Naive thymus-derived CD4-positive, alpha-beta T cell (primary cell): ENCODE results near the gene QSOX2. TPM values are rescaled to one million over a fixed set of nuclear protein-coding genes. Genes with fewer than 3 reads are reported as not detected.

Experiments
- ATAC-seq: fragments of 150-1000 bp; cut with Tn5 transposase; 2 replicates; pipeline ENCODE4 v1.10.0; 2021; ENCODE audit warnings: mild to moderate bottlenecking, moderate library complexity
- CTCF ChIA-PET: fragments of 350-600 bp; sonication (Branson Sonifier 250); formaldehyde crosslinking; loops from one replicate; lab custom pipeline; 2021; ENCODE audit warnings: antibody characterized with exemption; lab: Charles Lee
- POLR2A ChIA-PET: fragments of 350-600 bp; sonication (Branson Sonifier 250); formaldehyde crosslinking; loops from one replicate; lab custom pipeline; 2021; ENCODE audit warnings: antibody characterized with exemption, inconsistent platforms; lab: Charles Lee
- DNase-seq, 9 donors: peaks; one replicate each; pipeline versions ENCODE4 v3.0.0 to v3.0.0-alpha.2; 2020 to 2022; ENCODE audit warnings: mixed read lengths in 1 of 9
- H3K27ac ChIP-seq: one replicate; pipeline ENCODE4 v1.7.0; 2013; ENCODE audit warnings: mild to moderate bottlenecking, low read depth, low read length, moderate library complexity
- H3K27me3 ChIP-seq, 2 donors: one replicate each; pipeline ENCODE4 v1.7.0; 2013; ENCODE audit warnings: low read length in 2 of 2, mild to moderate bottlenecking in 2 of 2, moderate library complexity in 2 of 2; ENCODE audit not compliant: control insufficient read depth in 2 of 2, insufficient read depth in 2 of 2
- H3K36me3 ChIP-seq, 3 experiments: 1 replicate in 2 of 3; 2 replicates in 1 of 3; pipeline ENCODE4 v1.7.0; 2013; ENCODE audit warnings: low read length in 3 of 3, mild to moderate bottlenecking in 3 of 3, moderate library complexity in 1 of 3; ENCODE audit not compliant: insufficient read depth in 3 of 3, control insufficient read depth in 2 of 3
- H3K4me1 ChIP-seq, 2 donors: one replicate each; pipeline ENCODE4 v1.7.0; 2013; ENCODE audit warnings: low read length in 2 of 2, mild to moderate bottlenecking in 2 of 2, moderate library complexity in 1 of 2; ENCODE audit not compliant: control insufficient read depth in 2 of 2, insufficient read depth in 2 of 2
- H3K4me3 ChIP-seq: 2 replicates; pipeline ENCODE4 v1.7.0; 2013; ENCODE audit warnings: mild to moderate bottlenecking, low read length
- H3K9me3 ChIP-seq, 3 experiments: 1 replicate in 2 of 3; 2 replicates in 1 of 3; pipeline ENCODE4 v1.7.0; 2013; ENCODE audit warnings: low read length in 3 of 3; ENCODE audit not compliant: control insufficient read depth in 2 of 3
- H3K27ac Mint-ChIP-seq, 9 donors: one replicate each; pipeline ENCODE4 v1.8.0; 2020 to 2022; ENCODE audit warnings: mixed read lengths in 9 of 9, mild to moderate bottlenecking in 8 of 9, moderate library complexity in 5 of 9, inconsistent platforms in 2 of 9
- H3K27me3 Mint-ChIP-seq, 5 donors: one replicate each; pipeline ENCODE4 v1.8.0; 2021 to 2022; ENCODE audit warnings: mixed read lengths in 5 of 5, mild to moderate bottlenecking in 1 of 5
- H3K36me3 Mint-ChIP-seq, 5 donors: one replicate each; pipeline ENCODE4 v1.8.0; 2020 to 2022; ENCODE audit warnings: mixed read lengths in 5 of 5, mild to moderate bottlenecking in 3 of 5, inconsistent platforms in 1 of 5
- H3K4me1 Mint-ChIP-seq, 7 donors: one replicate each; pipeline ENCODE4 v1.8.0; 2020 to 2022; ENCODE audit warnings: mixed read lengths in 7 of 7, mild to moderate bottlenecking in 3 of 7, inconsistent platforms in 1 of 7
- H3K4me3 Mint-ChIP-seq, 10 donors: one replicate each; pipeline ENCODE4 v1.8.0; 2020 to 2022; ENCODE audit warnings: mild to moderate bottlenecking in 10 of 10, mixed read lengths in 10 of 10, moderate library complexity in 6 of 10, inconsistent platforms in 2 of 10
- H3K9me3 Mint-ChIP-seq, 11 donors: one replicate each; pipeline ENCODE4 v1.8.0; 2020 to 2022; ENCODE audit warnings: mixed read lengths in 11 of 11, mild to moderate bottlenecking in 4 of 11, inconsistent platforms in 1 of 11, moderate library complexity in 1 of 11
- intact Hi-C, 2 donors: fragments of 100-400 bp; cut with micrococcal nuclease; formaldehyde crosslinking; loops; one replicate each; pipeline ENCODE4 v1.15.1; 2023
- polyA plus RNA-seq, 2 donors: library from polyadenylated mRNA; unstranded; fragments of 300-500 nt; fragmentation: Illumina TruSeq; gene quantifications; one replicate each; pipeline ENCODE4 v1.2.3, GENCODE V29; 2021
- total RNA-seq, 6 experiments: library from RNA in 5 of 6; stranded (reverse) in 5 of 6; gene quantifications; 1 replicate in 5 of 6; 2 replicates in 1 of 6; pipeline ENCODE4 v1.2.3 and lab custom pipeline; 2021 to 2026

QSOX2 gene
- total and polyA plus RNA-seq, 7 experiments from 2014 or later: 0.26 to 15.9 (median 11.9) TPM

- Mint-ChIP-seq H3K4me3 (no peak overlapping the region), H3K36me3 (peaks cover 7 to 52% (median 29%) of the 10 kb centered on the region in 5 donors), H3K27me3 (peaks cover 0 to 5% (median 3%) of the 10 kb centered on the region in 5 donors), H3K4me1 (peaks cover 0 to 3% (median 0%) of the 10 kb centered on the region in 7 donors), H3K9me3 (peaks cover 0 to 4% (median 0%) of the 10 kb centered on the region in 11 donors), H3K27ac (no peak overlapping the region)
- DNase-seq (no peak), ATAC-seq (no peak)
- H3K4me3 ChIP-seq: no peak overlapping the region
- H3K4me1 ChIP-seq: no peaks in the 10 kb centered on the region
- POLR2A ChIA-PET: no interaction called here
- H3K27me3 ChIP-seq: no peaks in the 10 kb centered on the region
- H3K9me3 ChIP-seq: no peaks in the 10 kb centered on the region
- H3K27ac ChIP-seq: no peak overlapping the region
- CTCF ChIA-PET: no interaction called here
- H3K36me3 ChIP-seq: peaks cover 0 to 67% (median 4%) of the 10 kb centered on the region in 3 experiments
- intact Hi-C loops: no loop called here
Measured at GRCh38 chr9:136210276-136210675, 35.3 kb downstream of the QSOX2 start.

- H3K27ac Mint-ChIP-seq: no peak overlapping the region
- peaks cover 5 to 47% (median 24%) of the 10 kb centered on the region in 5 donors for H3K36me3 Mint-ChIP-seq
Measured at GRCh38 chr9:136209786-136210185, 35.8 kb downstream of the QSOX2 start.

GRCh38 chr9:136209232-136209631 lies 36.4 kb downstream of the QSOX2 start:
- ChIA-PET CTCF (interaction anchor here (0.6 kb wide), 1 partner anchor 69 kb away, joined by 3 read pairs; no protein-coding TSS in a partner anchor), POLR2A (no interaction called here)
- DNase-seq: no peak
- H3K27ac ChIP-seq: no peak overlapping the region
- H3K4me3 Mint-ChIP-seq: no peak overlapping the region
- peaks cover 0 to 57% (median 0%) of the 10 kb centered on the region in 3 experiments for H3K36me3 ChIP-seq
- ATAC-seq: no peak
- peaks cover 1 to 6% (median 4%) of the 10 kb centered on the region in 5 donors for H3K27me3 Mint-ChIP-seq
- peaks cover 0 to 4% (median 0%) of the 10 kb centered on the region in 11 donors for H3K9me3 Mint-ChIP-seq
- no peak overlapping the region for H3K4me3 ChIP-seq
- intact Hi-C loops: no loop called here
- no peaks in the 10 kb centered on the region for H3K27me3 ChIP-seq
- peaks cover 0 to 3% (median 0%) of the 10 kb centered on the region in 7 donors for H3K4me1 Mint-ChIP-seq
- no peaks in the 10 kb centered on the region for H3K4me1 ChIP-seq
- peaks cover 4 to 41% (median 20%) of the 10 kb centered on the region in 5 donors for H3K36me3 Mint-ChIP-seq
- no peaks in the 10 kb centered on the region for H3K9me3 ChIP-seq
- H3K27ac Mint-ChIP-seq: no peak overlapping the region

More at GRCh38 chr9:136209786-136210185, 35.8 kb downstream of the QSOX2 start:
- Histone ChIP-seq H3K36me3 (peaks cover 0 to 62% (median 2%) of the 10 kb centered on the region in 3 experiments), H3K27ac (no peak overlapping the region), H3K9me3 (no peaks in the 10 kb centered on the region), H3K4me1 (no peaks in the 10 kb centered on the region), H3K27me3 (no peaks in the 10 kb centered on the region), H3K4me3 (no peak overlapping the region)
- no peak for ATAC-seq
- ChIA-PET CTCF (interaction anchor here (0.6 kb wide), 1 partner anchor 70 kb away, joined by 3 read pairs; no protein-coding TSS in a partner anchor), POLR2A (no interaction called here)
- Mint-ChIP-seq H3K4me3 (no peak overlapping the region), H3K27me3 (peaks cover 0 to 5% (median 3%) of the 10 kb centered on the region in 5 donors), H3K9me3 (peaks cover 0 to 4% (median 0%) of the 10 kb centered on the region in 11 donors), H3K4me1 (peaks cover 0 to 3% (median 0%) of the 10 kb centered on the region in 7 donors)
- no peak for DNase-seq
- intact Hi-C loops: no loop called here

GRCh38 chr9:136208675-136209074 lies 36.9 kb downstream of the QSOX2 start:
- peaks cover 0 to 4% (median 0%) of the 10 kb centered on the region in 11 donors for H3K9me3 Mint-ChIP-seq
- H3K27me3 Mint-ChIP-seq: peaks cover 4 to 11% (median 10%) of the 10 kb centered on the region in 5 donors
- peaks cover 4 to 36% (median 17%) of the 10 kb centered on the region in 5 donors for H3K36me3 Mint-ChIP-seq
- H3K4me1 Mint-ChIP-seq: peaks cover 0 to 3% (median 0%) of the 10 kb centered on the region in 7 donors
- intact Hi-C loops: no loop called here
- no peak overlapping the region for H3K27ac Mint-ChIP-seq
- H3K27ac ChIP-seq: no peak overlapping the region
- no peaks in the 10 kb centered on the region for H3K9me3 ChIP-seq
- no peak for ATAC-seq
- peaks cover 0 to 51% (median 0%) of the 10 kb centered on the region in 3 experiments for H3K36me3 ChIP-seq
- CTCF ChIA-PET: no interaction called here
- POLR2A ChIA-PET: no interaction called here
- DNase-seq: no peak
- no peak overlapping the region for H3K4me3 Mint-ChIP-seq
- H3K27me3 ChIP-seq: no peaks in the 10 kb centered on the region
- no peak overlapping the region for H3K4me3 ChIP-seq
- H3K4me1 ChIP-seq: no peaks in the 10 kb centered on the region

GRCh38 chr9:136207616-136208015 lies 38.0 kb downstream of the QSOX2 start:
- H3K9me3 Mint-ChIP-seq: peaks cover 0 to 4% (median 0%) of the 10 kb centered on the region in 11 donors
- ATAC-seq (no peak), DNase-seq (no peak)
- ChIA-PET CTCF (no interaction called here), POLR2A (no interaction called here)
- peaks cover 4 to 25% (median 11%) of the 10 kb centered on the region in 5 donors for H3K36me3 Mint-ChIP-seq
- Histone ChIP-seq H3K27ac (no peak overlapping the region), H3K9me3 (no peaks in the 10 kb centered on the region), H3K4me3 (no peak overlapping the region), H3K27me3 (no peaks in the 10 kb centered on the region), H3K4me1 (no peaks in the 10 kb centered on the region), H3K36me3 (peaks cover 0 to 41% (median 0%) of the 10 kb centered on the region in 3 experiments)
- H3K4me3 Mint-ChIP-seq: no peak overlapping the region
- peaks cover 0 to 3% (median 0%) of the 10 kb centered on the region in 7 donors for H3K4me1 Mint-ChIP-seq
- no peak overlapping the region for H3K27ac Mint-ChIP-seq
- peaks cover 4 to 14% (median 13%) of the 10 kb centered on the region in 5 donors for H3K27me3 Mint-ChIP-seq
- intact Hi-C loops: no loop called here

- Histone ChIP-seq H3K36me3 (peaks cover 0 to 33% (median 0%) of the 10 kb centered on the region in 3 experiments), H3K27ac (no peak overlapping the region), H3K27me3 (no peaks in the 10 kb centered on the region), H3K4me1 (no peaks in the 10 kb centered on the region), H3K4me3 (no peak overlapping the region), H3K9me3 (no peaks in the 10 kb centered on the region)
- CTCF ChIA-PET: no interaction called here
- POLR2A ChIA-PET: no interaction called here
- peaks cover 0 to 4% (median 0%) of the 10 kb centered on the region in 11 donors for H3K9me3 Mint-ChIP-seq
- intact Hi-C loops: no loop called here
- no peak for ATAC-seq
- H3K27ac Mint-ChIP-seq: no peak overlapping the region
- peaks cover 4 to 20% (median 9%) of the 10 kb centered on the region in 5 donors for H3K36me3 Mint-ChIP-seq
- H3K4me3 Mint-ChIP-seq: no peak overlapping the region
- DNase-seq: no peak
- H3K4me1 Mint-ChIP-seq: peaks cover 0 to 3% (median 0%) of the 10 kb centered on the region in 7 donors
- H3K27me3 Mint-ChIP-seq: peaks cover 8 to 16% (median 13%) of the 10 kb centered on the region in 5 donors
Measured at GRCh38 chr9:136206602-136207275, 38.9 kb downstream of the QSOX2 start.
